Spleen (tissue), 7 donors: Measurements from ENCODE around the gene TACC2.

Experiments
- CTCF ChIP-seq, 11 experiments: fragments of 200-600 bp in 7 of 11; fragments of 450-650 bp in 4 of 11; sonication (generic) in 4 of 11; IDR thresholded peaks in 8 of 11; conservative IDR thresholded peaks in 3 of 11; 1 replicate in 7 of 11; 2 replicates in 4 of 11; pipeline versions ENCODE4 v1.4.0 to v1.8.0; 2016 to 2021; ENCODE audit warnings: antibody characterized with exemption in 11 of 11, inconsistent platforms in 4 of 11, mild to moderate bottlenecking in 1 of 11
- POLR2A ChIP-seq, 3 donors: fragments of 450-650 bp; IDR thresholded peaks; one replicate each; pipeline ENCODE4 v1.5.1; 2017; ENCODE audit warnings: antibody characterized with exemption in 3 of 3, mild to moderate bottlenecking in 1 of 3
- POLR2AphosphoS5 ChIP-seq, 3 donors: sonication (generic); formaldehyde crosslinking; IDR thresholded peaks; one replicate each; pipeline ENCODE4 v1.5.1; 2017; ENCODE audit warnings: antibody characterized with exemption in 3 of 3
- donor health status: DM: no; HTN: no; CAD: no; lungs with moderate emphysema.
- donor health status: DM: no; HTN: no; CAD: no.
- donor health status: DM: no; HTN: no; CAD: no.

- TF ChIP-seq CTCF (IDR thresholded peaks at IDR 0.05 in 8 of 11, conservative IDR thresholded peaks at IDR 0.05 in 3 of 11) (no peak), POLR2A (IDR thresholded peaks at IDR 0.05) (no peak), POLR2AphosphoS5 (IDR thresholded peaks at IDR 0.05) (no peak)
These were observed 154.4 kb downstream of the TACC2 start for GRCh38 chr10:122143238-122143841.
